Activated CD4-positive, alpha-beta T cell treated with anti-CD3 and anti-CD28 coated beads, Interleukin-2, Interleukin-4, amounts not matched to agents 100 ng/mL and 50 ng/mL, durations not matched to agents 16 hours and 8 hours (primary cell): ENCODE measurements around the gene TANC2.
A peak's percentile ranks its signal among the peaks of the same experiment; 100 is the strongest.
"Not testable (repeated sequence)": the region's sequence is repeated elsewhere in the genome, so short reads cannot be mapped to it uniquely, and the experiment has no call there.

Experiments used
- DNase-seq: peaks from one replicate; pipeline ENCODE4 v3.0.0-alpha.2; 2020; ENCODE audit warnings: low spot score

TANC2 gene

DNA sequence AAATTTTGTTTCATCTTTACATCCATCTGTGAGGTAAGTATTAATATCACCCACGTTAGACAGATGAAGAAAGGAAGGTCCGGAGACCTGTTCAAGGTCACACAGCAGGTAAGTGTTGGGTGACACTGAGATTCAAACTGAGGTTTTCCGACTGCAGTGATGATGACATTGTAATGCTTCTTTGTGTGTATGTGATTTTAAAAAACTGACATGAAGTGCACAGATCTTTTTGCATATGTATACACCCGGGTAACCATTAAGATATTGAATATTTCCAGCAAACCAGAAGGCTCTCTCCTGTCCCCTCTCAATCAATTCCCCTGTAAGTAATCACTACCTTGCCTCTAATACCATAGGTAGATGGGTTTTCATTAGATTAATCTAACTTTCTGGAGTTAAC is 1.5 kb upstream of the TANC2 start:
- DNase-seq, result no peak

DNA sequence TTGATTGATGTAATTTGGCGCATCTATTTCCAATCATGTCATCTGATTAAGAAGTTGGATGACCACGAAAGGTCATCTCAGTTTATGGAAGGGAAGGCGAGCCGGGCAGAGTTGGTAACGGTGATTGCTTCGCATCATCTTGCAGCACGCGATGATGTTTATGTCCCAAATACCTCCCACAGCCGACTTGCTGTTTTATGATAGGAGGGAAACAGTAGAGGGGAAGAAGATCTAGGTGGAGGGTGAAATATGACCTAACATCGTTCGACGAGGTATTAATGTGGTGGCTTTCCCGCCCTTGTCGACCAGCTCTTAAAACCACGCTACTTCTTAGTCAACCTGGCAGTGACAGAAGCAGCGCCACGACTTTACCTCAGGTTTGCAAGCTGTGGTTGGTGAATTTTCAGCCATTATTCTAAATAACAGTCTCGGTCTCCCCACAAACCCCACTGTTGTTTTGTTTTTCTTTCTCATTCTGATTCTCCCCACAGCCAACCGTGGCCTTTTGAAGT is 805 bp upstream of the TANC2 start:
- DNase-seq, result peak; percentile 73

DNA sequence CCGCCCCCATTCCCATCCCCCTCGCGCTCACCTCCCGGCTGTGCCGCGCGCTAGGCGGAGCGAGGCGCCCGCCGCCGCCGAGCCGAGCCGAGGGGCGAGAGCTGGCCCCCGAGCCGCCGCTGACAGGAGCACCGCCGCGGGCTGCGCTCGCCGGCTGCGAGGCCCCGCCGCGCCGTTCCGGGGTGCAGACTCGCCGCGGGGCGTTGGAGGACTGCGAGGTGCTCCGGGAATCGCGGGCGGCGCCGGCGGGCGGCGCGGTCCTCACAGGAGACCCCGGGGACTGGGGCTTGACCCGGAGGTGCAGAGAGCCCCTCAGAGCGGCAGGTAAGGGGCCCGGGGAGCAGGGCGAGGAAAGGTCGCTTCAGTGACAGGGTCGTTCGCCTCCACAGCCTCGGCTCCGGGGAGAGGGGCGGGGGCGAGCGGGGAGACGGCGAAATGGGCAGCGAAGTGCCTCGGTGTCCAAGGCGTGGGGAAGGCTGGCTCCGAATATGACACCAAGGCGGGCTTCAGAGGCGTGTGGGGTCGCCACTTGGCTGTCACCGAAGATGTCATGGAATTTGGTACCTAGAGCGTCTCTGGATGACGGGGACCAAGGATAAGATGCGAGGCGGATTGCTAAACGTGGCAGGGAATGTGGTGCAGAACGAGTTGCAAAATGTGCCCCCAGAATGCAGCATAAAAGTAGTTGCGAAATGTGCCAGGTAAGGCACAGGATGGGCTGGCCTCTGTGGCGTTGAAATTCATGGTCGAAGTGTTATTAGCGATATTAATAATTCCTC is 580 bp downstream of the TANC2 start:
- DNase-seq, result peak; percentile 40

DNA sequence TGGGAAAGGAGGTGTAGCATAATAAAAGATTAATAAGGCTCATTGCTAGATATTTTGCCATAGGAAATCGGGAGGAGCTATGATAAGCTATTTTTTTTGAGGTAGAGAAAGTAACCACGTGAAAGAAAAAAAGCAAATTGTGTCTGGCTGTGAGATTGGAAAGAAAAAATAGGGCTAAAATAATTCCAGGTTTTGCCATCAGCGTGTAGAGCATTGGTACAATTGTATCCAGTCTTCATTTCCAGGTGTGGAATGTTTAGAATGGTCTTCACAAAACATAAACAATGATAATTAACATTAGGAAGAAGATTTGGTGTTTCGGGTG is 1.1 kb downstream of the TANC2 start:
- no peak for DNase-seq

DNA sequence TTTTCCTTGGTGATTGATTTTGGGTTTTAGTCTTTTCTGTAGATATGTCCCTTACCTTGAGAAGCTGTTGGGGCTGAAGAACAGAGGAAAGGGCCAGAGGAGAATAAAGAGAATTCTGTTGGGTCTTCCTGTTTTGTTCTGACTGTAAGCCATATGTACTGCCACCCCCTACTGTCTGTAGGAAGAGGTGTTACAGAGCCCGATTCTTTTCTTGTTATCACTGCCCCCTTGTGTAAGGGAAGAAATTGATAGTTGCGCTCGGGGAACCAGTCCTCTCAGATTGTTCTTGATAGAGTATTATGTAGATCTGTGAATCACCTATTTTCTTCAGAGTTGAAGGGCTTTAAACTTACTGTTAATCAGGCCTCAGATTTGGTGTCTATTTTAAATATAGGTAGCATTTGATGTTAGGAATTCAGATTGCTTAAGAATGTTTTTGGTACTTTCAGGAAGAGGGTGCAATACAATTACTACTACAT is 2.4 kb downstream of the TANC2 start:
- DNase-seq, result peak; percentile 79

DNA sequence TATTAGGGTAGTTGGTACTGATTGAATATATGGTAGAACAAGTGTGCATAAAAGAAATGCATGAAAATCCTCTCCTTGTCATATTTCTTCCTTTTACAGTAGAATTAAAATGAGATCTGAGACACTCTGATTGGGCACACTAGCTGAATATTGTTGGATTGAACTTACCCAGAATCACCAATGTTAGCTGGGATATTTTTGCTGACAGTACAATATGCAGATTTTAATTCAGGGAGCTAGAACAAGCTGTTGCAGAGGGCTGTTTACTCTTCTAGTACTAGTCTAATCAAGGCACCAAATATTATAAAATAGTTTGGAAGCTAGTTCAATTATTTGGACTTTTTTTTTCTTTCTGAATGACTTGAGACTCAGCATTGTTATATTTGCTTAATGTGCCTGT is 4.6 kb downstream of the TANC2 start:
- no peak for DNase-seq

DNA sequence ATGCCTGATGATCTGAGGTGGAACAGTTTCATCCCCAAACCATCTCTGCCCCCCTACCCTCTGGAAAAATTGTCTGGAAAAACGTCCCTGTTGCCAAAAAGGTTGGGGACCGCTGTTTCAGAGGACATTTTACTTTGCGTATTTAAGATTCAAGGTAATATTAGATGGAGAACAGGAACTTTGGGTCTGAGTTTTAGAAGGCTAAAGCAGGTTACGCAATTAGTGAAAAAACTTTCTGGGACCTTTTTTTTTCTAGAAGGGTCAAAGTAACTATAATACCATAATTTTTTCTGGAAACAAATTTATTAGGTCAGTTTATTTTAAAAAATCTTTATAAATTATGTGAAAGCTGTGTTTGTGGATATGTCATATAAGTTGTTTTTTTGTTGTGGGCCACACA is 5.8 kb downstream of the TANC2 start:
- no peak for DNase-seq

DNA sequence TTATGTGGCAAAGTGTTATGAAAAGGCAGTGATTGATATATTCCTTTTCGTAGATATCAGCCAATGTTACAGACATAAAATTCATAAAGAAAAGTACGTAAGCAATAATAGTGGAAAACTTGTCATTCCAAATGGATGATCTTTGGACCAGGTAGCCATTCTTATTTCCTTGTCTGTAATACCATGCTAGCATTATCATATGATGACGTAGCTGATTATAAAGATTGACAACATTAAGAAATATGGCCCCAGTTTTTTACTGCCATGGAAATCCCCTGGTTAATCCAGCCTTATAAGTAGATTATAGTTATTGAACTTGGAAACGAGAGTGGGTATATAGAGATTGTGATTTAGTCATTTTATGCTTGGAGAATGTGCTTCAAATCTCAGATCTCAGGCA is 8.8 kb downstream of the TANC2 start:
- no peak for DNase-seq

DNA sequence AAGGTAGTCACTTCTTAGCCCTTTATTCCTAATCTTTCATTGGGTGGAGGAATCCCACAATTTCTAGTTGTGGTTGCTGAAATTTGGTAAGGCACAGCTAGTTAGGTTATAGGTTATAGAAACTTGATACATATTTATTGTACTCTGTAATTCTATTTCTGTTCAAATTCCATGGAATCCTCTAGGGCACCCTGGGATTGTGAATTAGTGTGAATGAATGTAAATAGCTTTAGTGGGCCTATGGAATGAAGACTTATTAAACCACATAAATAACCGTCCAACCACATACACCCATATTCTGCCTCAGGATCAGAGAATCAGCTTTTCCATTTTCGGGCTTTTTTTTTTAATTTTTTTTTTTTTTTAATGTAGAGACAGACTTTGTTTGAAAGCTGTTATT is 9.2 kb downstream of the TANC2 start:
- DNase-seq, result no peak

DNA sequence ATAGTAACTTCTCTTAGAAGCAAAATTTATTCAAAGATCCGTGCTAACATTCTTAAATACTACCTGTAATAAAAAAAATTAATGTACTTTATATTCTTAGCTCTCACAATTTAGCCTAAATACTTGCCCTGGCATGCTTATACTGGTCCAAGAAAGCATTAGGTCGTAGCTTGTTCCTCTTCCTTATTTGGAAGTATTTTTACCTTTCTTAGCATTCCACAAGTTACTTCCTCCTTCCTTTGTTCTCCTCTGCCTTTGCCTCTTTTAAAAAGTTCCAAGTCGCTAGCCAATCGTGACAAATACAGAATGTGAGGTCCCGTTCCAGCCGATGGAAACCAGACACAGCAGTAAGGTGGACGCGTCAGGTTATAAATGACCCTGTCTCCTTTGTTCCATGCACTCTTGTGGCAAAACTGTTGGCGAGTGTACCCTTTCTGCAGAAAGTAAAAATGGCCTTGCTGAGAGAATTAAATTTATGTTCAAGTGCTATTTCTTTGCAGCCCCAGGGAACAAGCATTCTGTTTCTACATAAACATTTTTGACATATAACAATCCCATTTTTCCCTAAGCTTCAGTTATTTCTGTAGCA is 10.7 kb downstream of the TANC2 start:
- not testable (repeated sequence) for DNase-seq

DNA sequence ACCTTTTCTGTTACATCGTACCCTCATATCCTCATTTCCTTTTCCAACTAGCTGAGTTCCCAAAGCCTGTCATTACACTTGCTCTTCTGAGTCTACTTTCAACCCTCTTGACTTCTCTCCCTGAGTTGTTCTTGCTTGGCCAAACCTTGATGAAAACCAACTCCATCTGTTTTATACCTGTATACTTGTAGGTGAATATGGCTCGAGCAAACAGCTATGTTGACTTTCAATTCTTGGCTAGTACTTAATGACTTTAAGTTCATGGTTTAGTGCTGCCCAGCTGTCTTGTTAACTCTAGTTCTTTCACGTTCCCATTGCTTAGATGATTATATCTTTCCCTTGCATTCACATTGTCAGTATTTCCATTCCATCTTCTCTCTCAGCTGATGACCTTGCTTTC is 14.8 kb downstream of the TANC2 start:
- DNase-seq, result no peak

DNA sequence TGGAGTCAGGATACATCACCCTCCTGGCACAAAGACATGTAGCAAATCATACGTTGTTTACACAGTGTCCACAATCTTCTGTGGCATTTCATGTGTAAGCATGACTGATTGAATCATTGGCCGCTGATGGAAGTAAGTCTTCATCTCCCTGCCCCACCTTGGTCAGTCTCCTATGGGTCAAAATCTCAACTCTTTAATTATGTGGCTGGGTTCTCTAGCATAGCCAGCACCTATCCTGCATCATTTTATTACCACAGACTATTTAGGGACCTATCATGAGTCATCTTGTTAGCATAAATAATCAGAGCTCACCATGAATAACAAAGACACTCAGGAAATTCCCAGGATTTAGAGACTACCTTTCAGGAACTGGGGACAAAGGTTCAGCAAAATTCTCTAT is 15.9 kb downstream of the TANC2 start:
- no peak for DNase-seq

DNA sequence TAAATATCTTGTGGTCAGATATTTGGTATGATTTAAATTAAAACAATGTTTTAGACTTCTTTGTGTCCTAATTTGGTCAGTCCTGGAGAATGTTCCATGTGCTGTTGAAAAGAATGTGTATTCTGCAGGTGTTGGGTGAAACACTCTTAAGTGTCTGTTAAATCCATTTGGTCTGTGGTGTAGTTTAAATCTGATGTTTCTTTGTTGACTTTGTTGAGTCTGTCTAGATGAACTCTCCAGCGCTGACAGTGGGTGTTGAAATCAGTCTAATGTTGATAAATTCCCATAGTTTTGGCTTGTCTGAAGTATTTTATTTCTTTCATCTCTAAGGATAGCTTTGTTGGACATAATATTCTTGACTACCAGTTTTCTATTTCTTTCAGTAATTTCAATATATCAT is 18.8 kb downstream of the TANC2 start:
- DNase-seq, result no peak

DNA sequence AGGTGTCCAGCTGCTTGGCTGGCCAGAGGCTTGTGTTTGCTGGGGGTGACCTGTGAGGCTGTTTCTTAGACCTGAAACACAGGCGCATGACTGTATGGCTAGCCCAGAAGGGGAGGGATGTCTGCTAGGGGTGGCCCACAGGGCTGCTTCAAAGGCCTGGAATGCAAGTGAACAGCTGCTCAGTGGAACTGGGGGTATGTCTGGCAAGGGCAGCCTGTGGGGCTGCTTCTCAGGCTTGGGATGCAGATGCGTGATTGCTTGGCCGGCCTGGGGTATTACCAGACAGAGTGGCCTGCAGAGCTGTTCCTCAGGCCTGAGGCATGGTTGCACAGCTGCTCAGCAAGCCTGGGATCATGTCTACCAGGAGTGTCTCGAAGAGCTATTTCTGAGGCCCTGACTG is 20.5 kb downstream of the TANC2 start:
- no peak for DNase-seq

DNA sequence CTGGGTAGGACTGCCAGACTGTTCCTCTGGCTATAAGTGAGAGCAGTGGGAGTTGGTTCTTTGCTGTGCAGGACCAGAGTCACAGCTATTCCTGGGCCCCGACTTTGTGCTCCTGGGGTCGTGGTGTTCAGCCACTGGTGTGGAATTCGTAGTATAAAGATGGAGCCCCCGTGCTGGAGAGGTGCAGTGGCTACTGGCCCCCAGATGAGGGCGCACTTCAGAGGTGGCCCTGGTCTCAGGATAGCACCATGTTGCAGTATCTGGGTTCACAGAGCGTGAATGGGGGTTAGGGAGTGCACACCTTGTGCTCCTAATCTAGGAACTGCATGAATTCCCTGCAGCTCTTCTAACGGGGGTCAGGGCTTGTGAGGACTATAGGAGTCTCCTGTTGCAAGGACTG is 21.1 kb downstream of the TANC2 start:
- DNase-seq, result no peak

DNA sequence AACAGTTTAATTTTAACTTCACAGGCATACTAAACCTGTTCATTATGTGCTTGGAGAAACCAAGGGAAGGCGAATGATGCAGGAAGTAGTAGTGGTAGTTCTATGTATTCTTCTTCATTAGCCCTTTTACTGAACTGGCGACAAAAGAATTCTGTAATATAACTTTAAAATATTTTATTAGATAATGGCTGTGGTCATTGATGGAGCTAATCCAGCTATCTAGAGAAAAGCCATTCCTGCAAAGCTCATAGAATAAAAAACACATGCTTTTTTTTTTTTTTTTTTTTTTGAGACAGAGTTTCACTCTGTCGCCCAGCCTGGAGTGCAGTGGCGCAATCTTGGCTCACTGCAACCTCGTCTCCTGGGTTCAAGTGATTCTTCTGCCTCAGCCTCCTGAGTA is 23.5 kb downstream of the TANC2 start:
- no peak for DNase-seq

DNA sequence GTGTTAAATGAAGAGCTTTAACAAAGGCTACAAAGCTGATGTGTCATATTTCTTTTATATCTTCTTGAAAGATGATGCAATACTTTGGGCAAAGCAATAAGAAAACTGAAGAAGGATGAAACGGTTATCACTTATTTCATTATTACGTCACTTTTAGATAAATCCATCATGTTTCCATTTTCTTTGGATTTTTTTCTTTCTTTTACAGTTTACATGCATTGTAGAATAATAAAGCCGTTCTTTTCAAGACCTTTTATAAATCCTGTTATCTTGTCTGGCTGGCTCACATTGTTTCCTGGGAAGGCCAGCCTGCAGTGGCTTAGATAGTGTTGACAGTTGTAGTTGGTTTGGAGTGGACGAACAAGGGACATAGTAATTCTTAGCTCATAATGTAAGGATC is 28.9 kb downstream of the TANC2 start:
- DNase-seq, result no peak

DNA sequence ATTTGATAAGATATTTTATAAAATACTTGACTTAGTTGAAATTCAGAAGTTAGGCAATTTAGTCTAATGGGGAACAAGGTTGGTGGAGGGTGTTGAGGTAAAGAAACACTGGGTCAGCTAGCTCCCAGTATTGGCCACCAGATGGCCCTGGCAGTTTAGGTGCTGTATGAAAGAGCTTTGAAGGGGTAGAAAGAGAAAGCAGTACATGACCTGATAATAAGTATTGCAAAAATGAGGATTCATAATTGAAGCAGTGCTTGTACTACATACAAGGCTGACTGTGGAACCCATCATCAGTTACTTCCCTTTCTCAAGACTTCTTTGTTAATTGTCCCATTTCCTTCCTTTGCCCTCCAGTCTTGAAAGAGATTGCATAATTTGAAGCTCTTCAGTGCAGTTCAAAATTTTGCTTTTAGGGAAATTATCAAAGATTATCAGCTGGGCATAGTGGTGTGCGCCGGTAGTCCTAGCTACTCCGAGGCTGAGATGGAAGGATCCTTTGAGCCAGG is 29.4 kb downstream of the TANC2 start:
- DNase-seq, result peak; percentile 11

DNA sequence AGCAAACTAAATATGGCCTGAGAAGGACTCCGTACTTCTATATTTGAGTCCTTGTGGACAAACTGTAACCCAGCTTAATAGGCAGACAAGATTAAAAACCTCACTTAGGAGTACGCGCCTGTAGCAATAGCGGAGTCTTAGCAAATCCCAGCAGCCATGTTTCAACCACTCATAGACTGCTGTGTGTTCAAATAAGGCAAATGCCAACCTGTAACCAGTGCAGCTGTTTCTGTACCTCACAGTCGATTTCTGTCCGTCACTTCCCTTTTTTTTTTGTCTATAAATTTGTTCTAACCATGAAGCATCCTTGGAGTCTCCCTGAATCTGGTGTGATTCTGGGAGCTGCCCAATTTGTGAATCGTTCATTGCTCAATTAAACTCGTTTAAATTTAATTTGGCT is 30.2 kb downstream of the TANC2 start:
- DNase-seq, result no peak

DNA sequence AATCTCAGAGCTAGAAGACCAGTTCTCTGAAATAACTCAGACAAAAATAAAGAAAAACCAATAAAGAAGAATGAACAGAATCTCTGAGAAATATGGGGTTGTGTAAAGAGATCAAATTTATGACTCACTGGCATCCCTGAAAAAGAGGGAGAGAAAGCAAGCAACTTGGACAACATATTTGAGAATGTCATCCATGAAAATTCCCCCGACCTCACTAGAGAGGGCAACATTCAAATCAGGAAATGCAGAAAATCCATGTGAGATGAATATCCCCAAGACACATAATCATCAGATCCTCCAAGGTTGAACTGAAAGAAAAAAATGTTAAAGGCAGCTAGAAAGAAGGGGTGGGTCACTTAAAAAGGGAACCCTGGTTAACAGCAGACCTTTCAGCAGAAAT is 32.1 kb downstream of the TANC2 start:
- DNase-seq, result no peak

DNA sequence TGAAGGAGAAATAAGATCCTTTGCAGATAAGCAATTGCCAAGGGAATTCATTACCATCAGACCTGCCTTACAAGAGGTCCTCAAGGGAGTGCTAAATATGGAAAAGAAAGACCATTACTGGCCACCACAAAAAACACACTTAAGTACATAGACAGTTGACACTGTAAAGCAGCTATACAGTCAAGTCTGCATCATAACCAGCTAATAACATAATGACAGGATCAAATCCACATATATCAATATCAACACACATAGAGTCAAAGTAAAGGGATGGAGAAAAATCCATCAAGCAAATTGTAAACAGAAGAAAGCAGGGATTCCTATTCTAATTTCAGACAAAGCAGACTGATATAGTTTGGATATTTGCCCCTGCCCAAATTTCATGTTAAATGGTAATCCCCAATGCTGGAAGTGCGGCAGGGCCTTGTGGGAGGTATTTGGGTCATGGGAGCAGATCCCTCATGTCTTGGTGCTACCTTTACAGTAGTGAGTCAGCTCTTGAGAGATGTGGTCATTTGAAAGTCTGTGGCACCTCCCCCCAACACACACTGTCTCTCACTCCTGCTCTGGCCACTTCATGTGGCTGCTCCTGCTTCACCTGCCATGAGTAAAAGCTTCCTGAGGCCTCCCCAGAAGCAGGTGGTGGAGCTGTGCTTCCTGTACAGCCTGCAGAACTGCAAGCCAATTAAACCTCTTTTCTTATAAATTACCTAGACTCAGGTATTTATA is 32.8 kb downstream of the TANC2 start:
- no peak for DNase-seq

DNA sequence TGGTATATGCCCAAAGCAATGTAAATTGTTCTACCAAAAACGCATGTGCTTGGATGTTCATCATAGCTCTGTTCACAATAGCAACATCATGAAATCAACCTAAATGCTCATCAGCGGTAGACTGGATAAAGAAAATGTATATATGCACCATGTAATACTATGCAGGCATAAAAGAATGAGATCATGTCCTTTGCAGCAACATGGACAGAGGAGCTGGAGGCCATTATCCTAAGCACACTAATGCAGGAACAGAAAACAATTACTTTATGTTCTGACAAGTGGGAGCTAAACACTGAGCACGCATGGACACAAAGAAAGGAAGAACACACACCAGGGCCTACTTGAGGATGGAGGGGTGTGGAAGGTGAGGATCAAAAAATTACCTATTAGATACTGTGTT is 33.7 kb downstream of the TANC2 start:
- no peak for DNase-seq
